WI38 (cell line): ENCODE measurements around the gene CDC42BPA.

ENCODE experiments used
- H3K4me3 ChIP-seq: 2 replicates; pipeline ENCODE4 v1.5.1; 2011; ENCODE audit warnings: low read depth, mild to moderate bottlenecking, control low read depth, low read length
- TF ChIP-seq, protein P1 (sequence below): IDR thresholded peaks from 2 replicates; pipeline ENCODE4 v1.5.1; 2012; ENCODE audit warnings: low read depth, mild to moderate bottlenecking, control low read depth, low read length

The CDC42BPA gene

DNA sequence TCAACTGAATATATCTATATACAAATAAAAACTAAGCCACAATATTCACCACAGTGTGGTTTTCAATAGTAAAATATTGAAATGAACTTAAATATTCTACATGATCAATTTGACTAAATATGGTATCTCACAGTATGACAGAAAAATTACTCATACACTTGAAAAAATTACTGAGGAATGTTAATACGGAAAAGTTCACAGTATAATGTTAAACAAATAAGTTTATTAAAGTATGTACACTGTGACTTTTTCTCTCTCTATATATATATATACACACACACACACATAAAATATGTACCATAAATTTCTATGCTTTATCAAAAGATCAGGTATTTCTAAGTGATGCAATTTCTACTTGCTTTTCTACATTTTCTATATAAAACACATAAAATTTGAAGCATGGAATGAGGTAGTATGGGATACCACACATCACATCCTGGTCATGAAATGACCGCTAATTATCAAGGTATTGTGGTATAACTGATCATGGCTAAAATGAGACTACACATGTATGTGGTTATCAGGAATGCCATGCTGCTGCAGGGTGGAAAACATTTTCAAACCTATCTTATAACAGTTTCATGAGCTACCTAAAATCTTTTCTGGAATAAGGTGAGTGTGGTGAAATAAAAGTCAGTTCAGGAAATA, 102.3 kb downstream of the CDC42BPA start:
- H3K4me3 ChIP-seq = no peak overlapping the region
- TF ChIP-seq, protein P1, sequence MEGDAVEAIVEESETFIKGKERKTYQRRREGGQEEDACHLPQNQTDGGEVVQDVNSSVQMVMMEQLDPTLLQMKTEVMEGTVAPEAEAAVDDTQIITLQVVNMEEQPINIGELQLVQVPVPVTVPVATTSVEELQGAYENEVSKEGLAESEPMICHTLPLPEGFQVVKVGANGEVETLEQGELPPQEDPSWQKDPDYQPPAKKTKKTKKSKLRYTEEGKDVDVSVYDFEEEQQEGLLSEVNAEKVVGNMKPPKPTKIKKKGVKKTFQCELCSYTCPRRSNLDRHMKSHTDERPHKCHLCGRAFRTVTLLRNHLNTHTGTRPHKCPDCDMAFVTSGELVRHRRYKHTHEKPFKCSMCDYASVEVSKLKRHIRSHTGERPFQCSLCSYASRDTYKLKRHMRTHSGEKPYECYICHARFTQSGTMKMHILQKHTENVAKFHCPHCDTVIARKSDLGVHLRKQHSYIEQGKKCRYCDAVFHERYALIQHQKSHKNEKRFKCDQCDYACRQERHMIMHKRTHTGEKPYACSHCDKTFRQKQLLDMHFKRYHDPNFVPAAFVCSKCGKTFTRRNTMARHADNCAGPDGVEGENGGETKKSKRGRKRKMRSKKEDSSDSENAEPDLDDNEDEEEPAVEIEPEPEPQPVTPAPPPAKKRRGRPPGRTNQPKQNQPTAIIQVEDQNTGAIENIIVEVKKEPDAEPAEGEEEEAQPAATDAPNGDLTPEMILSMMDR = no peak

DNA sequence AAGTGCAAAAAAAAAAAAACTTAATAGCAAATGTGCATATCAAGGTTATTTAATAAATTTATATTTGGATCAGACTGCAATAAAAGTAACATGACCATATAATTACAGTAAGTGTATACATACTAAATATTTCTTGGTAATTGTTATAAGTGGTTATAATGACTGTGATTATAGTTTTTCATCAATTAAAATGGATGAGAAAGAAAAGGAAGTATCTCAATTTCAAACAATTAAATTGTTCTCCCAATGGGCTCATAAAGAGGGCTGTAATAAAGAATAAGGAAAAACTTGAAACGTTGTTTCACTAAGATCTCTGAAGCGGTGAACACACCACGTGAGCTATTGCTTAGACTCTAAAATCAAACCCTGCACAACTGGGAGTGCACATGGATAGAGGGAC, 104.1 kb downstream of the CDC42BPA start:
- no peak overlapping the region for H3K4me3 ChIP-seq
- TF ChIP-seq, protein P1 = no peak

DNA sequence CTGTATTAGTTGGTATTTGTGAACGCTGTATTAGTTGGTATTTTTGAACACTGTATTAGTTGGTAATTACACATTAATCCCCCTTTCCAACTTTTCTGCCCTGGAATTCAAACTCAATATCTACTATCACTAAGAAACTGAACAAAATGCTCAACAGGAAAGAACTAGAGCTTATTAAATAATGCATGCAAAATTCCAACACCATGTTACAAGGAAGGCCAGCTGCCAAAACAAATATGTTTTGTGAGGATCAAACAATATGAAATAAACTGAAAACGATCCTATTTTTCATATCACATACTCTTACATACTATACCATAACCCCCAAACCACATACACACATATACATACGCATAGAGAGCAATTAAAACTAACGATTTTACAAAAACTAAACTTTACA, 104.9 kb downstream of the CDC42BPA start:
- TF ChIP-seq, protein P1 = no peak
- no peak overlapping the region for H3K4me3 ChIP-seq

DNA sequence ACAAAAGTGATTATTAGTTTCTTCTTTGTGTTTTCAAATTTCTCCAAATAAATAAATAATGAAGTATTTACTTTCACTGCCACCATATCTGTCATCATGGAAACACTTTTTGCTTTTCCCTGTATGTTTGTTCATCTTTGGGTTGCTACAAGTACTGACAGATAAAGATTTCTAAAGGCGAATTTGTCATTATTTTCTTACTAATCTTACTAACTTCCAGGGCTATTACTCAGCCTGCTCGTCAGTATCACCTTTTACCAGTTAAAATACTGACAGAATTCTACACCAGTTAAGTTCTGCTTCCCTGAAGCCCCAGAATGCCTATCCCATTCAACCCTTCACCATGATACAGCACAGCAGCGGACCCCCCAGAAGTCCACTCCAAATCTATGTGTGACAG, 106.1 kb downstream of the CDC42BPA start:
- TF ChIP-seq, protein P1 = no peak
- H3K4me3 ChIP-seq = no peak overlapping the region

DNA sequence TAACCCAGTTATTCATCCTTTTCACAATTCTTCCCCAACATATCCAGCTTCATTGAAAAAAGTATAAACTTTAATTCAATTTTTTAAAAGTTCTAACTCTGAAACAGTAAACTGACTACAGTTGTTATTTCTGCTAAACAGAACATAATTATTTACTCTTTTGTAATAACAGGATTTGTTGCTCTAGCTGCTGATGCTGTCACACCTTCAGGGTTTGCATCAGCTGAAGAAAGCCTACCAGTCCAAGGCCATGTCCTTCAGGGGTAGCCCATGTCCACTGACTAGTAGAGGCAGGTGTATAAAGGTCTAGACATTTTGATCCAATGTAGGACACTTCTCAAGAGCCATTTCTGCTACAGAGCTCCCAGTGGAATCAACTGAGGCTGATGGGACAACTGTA, 107.7 kb downstream of the CDC42BPA start:
- H3K4me3 ChIP-seq = no peak overlapping the region
- TF ChIP-seq, protein P1 = no peak

DNA sequence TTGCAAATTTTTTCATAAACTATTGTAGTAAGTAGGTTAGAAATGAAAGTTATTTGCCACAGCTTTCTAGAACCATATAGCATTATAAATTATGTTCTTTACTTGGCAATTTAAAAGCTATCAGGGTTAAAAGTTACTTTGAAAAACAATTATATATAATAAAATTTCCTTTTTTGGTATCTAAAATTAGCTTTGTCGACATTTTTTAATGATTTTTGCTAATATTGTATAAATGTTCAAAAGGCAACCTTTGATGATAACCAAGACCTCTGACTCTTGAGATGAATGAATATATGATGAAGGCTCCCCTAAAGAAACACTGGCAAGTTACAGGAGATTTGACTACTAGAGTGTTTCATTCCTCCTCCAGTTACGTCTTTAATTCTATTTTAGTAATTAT, 121.2 kb downstream of the CDC42BPA start:
- TF ChIP-seq, protein P1 = no peak
- no peak overlapping the region for H3K4me3 ChIP-seq

DNA sequence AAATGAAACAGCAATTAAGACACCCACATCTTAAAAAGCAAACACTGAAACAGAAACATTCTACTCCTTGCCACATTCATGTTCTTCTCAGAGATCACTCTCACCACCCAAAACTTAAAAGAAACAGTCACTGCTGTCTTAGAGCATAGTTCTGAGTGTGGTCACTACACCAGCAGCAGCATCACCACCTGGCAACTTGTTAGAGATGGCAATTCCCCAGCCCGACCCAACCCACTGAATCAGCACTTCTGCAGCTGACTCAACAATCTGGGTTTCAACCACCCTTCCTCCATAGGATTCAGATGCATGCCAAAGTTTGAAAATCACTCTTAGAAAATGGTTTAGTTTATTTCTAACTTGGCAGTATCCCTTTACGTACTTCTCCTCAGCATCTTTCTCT, 126.1 kb downstream of the CDC42BPA start:
- no peak overlapping the region for H3K4me3 ChIP-seq
- TF ChIP-seq, protein P1 = no peak
